ENCODE results near the gene USH2A.

GRCh38 chr1:215776336-215776735, 646.9 kb downstream of the USH2A start:
- TF ChIP-seq EHMT2 (IDR thresholded peaks at IDR 0.05; ENCODE audit: low read depth) (no peak), ZC3H11A (IDR thresholded peaks at IDR 0.05) (no peak), EP300 (IDR thresholded peaks at IDR 0.05) (no peak), POLR2A (IDR thresholded peaks at IDR 0.05; ENCODE audit: low read length) (no peak), ELK1 (IDR thresholded peaks at IDR 0.05; ENCODE audit: low read depth, low read length) (no peak), REST (IDR thresholded peaks at IDR 0.05) (no peak), CTCF (IDR thresholded peaks at IDR 0.05) (no peak), ZFP36 (IDR thresholded peaks at IDR 0.05; ENCODE audit: borderline replicate concordance, partially characterized antibody) (no peak), ZNF302 (CRISPR knock-in tag; IDR thresholded peaks at IDR 0.05) (no peak), RAD21 (conservative IDR thresholded peaks at IDR 0.05 in 1 of 2, IDR thresholded peaks at IDR 0.05 in 1 of 2) (no peak), CHD2 (IDR thresholded peaks at IDR 0.05; ENCODE audit: low read length, partially characterized antibody) (no peak)
